Natural killer cell (primary cell): ENCODE results near the gene RABL3. TPM values are rescaled to one million over a fixed set of nuclear protein-coding genes. Genes with fewer than 3 reads are reported as not detected.

Experiments
- ATAC-seq, 3 donors: fragments of 150-1000 bp in 2 of 3; fragments of 200-7000 bp in 1 of 3; cut with Tn5 transposase; 1 replicate in 1 of 3; 2 replicates in 2 of 3; pipeline ENCODE4 v1.10.0; 2021; ENCODE audit warnings: mild to moderate bottlenecking in 2 of 3, moderate library complexity in 2 of 3
- DNase-seq, 2 donors: peaks; one replicate each; pipeline versions ENCODE4 v3.0.0 to v3.0.0-alpha.2; 2013 to 2021; ENCODE audit warnings: mixed read lengths in 1 of 2
- H3K27ac ChIP-seq: one replicate; pipeline ENCODE4 v1.5.1; 2013; ENCODE audit warnings: mild to moderate bottlenecking, low read length
- H3K27me3 ChIP-seq: one replicate; pipeline ENCODE4 v1.6.1; 2013; ENCODE audit warnings: low read length; ENCODE audit not compliant: control insufficient read depth, insufficient read depth
- H3K36me3 ChIP-seq: one replicate; pipeline ENCODE4 v1.6.1; 2013; ENCODE audit warnings: low read length; ENCODE audit not compliant: control insufficient read depth, insufficient read depth
- H3K4me1 ChIP-seq: one replicate; pipeline ENCODE4 v1.6.1; 2013; ENCODE audit warnings: low read length; ENCODE audit not compliant: control insufficient read depth, insufficient read depth
- H3K4me3 ChIP-seq: one replicate; pipeline ENCODE4 v1.5.1; 2013; ENCODE audit warnings: low read length
- H3K9me3 ChIP-seq: one replicate; pipeline ENCODE4 v1.6.1; 2013; ENCODE audit warnings: low read length; ENCODE audit not compliant: control insufficient read depth, insufficient read depth
- H3K27ac Mint-ChIP-seq, 2 donors: one replicate each; pipeline ENCODE4 v1.8.0; 2022; ENCODE audit warnings: mild to moderate bottlenecking in 2 of 2, mixed read lengths in 2 of 2, moderate library complexity in 1 of 2
- H3K27me3 Mint-ChIP-seq, 2 donors: one replicate each; pipeline ENCODE4 v1.8.0; 2022; ENCODE audit warnings: low read depth in 2 of 2, mixed read lengths in 2 of 2
- H3K36me3 Mint-ChIP-seq: one replicate; pipeline ENCODE4 v1.8.0; 2022; ENCODE audit warnings: mixed read lengths
- H3K4me1 Mint-ChIP-seq, 2 donors: one replicate each; pipeline ENCODE4 v1.8.0; 2022; ENCODE audit warnings: mixed read lengths in 2 of 2
- H3K4me3 Mint-ChIP-seq: one replicate; pipeline ENCODE4 v1.8.0; 2022; ENCODE audit warnings: mild to moderate bottlenecking, moderate library complexity, mixed read lengths
- H3K9me3 Mint-ChIP-seq, 2 donors: one replicate each; pipeline ENCODE4 v1.8.0; 2022; ENCODE audit warnings: mixed read lengths in 2 of 2
- CTCF ChIP-seq: fragments of 200-600 bp; IDR thresholded peaks from one replicate; pipeline ENCODE4 v1.8.0; 2022; ENCODE audit warnings: antibody characterized with exemption
- WGBS: methylation state at CpG from one replicate; pipeline ENCODE4 v1.1.7; 2013; ENCODE audit warnings: missing lambda C conversion rate; ENCODE audit not compliant: insufficient coverage; 5-methylcytosine and 5-hydroxymethylcytosine counted together
- intact Hi-C: fragments of 100-400 bp; cut with micrococcal nuclease; formaldehyde crosslinking; loops from one replicate; pipeline ENCODE4 v1.14.2; 2022
- total RNA-seq, 4 donors: library from RNA; stranded (reverse); fragments of 120-200 nt in 1 of 4; gene quantifications; one replicate each; pipeline versions ENCODE4 v1.2.3 to v1.2.4, GENCODE V29; 2013 to 2022

The RABL3 gene
- total RNA-seq, 3 donors from 2014 or later (not counting 1 experiment from before 2014, with no cell fraction given): 11.7 to 18.4 (median 16.7) TPM

GRCh38 chr3:120645083-120645845 is 97.1 kb downstream of the RABL3 start:
- H3K4me1 Mint-ChIP-seq: no peaks in the 10 kb centered on the region
- WGBS: 76% methylated on average over 5 of the region's 5 CpGs
- Histone ChIP-seq H3K4me1 (no peaks in the 10 kb centered on the region), H3K9me3 (no peaks in the 10 kb centered on the region), H3K4me3 (no peak overlapping the region), H3K27ac (no peak overlapping the region), H3K36me3 (no peaks in the 10 kb centered on the region), H3K27me3 (no peaks in the 10 kb centered on the region)
- TF ChIP-seq CTCF: no peak
- DNase-seq (no peak), ATAC-seq (no peak)
- H3K9me3 Mint-ChIP-seq: no peaks in the 10 kb centered on the region
- H3K27me3 Mint-ChIP-seq: no peaks in the 10 kb centered on the region
- no peaks in the 10 kb centered on the region for H3K36me3 Mint-ChIP-seq
- H3K27ac Mint-ChIP-seq: no peak overlapping the region
- no peak overlapping the region for H3K4me3 Mint-ChIP-seq
- intact Hi-C loops: no loop called here

DNA sequence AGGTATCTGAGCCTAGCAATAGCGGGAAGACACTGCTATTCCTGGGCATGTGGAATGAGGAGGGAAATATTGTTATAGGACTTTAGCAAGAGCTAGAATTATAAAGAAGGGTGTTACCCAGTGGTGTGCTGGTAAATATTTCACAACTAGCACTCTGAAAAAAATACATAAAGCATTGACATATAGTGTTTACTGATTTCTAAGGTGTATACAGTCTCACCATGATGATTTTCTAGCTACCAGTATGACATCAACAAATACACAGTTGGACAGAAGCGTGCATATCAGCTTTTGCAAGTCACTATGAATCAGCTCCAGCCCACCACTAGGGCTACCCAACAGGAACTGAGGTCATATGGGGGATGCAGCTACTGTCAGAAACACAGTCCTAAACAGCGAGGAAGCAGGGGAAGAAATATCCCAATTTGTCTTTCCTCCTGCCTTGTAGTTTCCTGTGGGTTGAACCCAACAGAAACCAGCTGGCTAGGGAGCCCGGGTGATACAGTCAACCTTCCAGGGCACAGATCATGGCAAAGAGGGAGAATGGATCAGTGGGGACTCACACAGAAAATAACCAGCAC is 99.9 kb downstream of the RABL3 start:
- Mint-ChIP-seq H3K9me3 (no peaks in the 10 kb centered on the region), H3K27ac (no peak overlapping the region), H3K4me1 (no peaks in the 10 kb centered on the region), H3K36me3 (no peaks in the 10 kb centered on the region), H3K27me3 (no peaks in the 10 kb centered on the region), H3K4me3 (no peak overlapping the region)
- intact Hi-C loops: no loop called here
- ATAC-seq (peak in 2 of 3 donors; percentile 25 to 84), DNase-seq (no peak)
- WGBS: 36% methylated on average over 4 of the region's 4 CpGs
- Histone ChIP-seq H3K4me1 (no peaks in the 10 kb centered on the region), H3K9me3 (no peaks in the 10 kb centered on the region), H3K4me3 (no peak overlapping the region), H3K36me3 (no peaks in the 10 kb centered on the region), H3K27me3 (no peaks in the 10 kb centered on the region), H3K27ac (no peak overlapping the region)
- TF ChIP-seq CTCF: no peak

DNA sequence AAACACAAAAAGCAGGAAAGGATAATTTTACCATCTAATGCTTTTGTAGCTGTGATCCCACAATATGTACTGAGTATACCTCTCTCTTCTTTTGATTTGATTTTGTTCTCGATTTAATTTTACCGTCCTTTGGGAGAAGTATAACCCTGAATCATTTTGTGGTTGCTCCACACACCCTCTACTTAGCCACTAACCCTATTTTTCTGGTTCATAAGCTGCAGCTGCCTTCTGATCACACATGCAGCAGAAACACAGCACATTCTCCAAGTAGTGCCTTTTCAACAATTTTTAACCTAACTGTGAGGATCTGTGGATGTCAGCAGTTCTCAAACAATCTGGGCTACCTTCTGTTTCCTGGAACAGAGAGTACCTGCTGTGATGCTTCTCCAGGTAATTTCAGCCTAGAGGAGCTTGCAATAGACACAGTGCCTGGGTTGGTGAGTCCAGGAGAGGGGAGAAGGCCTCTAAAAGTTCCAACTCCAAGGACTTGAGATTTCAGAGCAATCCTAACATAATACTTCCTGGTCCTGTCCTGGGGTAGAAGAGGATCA is 100.5 kb downstream of the RABL3 start:
- H3K4me3 Mint-ChIP-seq: no peak overlapping the region
- ATAC-seq: no peak
- H3K27ac Mint-ChIP-seq: no peak overlapping the region
- Histone ChIP-seq H3K27ac (no peak overlapping the region), H3K9me3 (no peaks in the 10 kb centered on the region), H3K27me3 (no peaks in the 10 kb centered on the region), H3K4me1 (no peaks in the 10 kb centered on the region), H3K4me3 (no peak overlapping the region), H3K36me3 (no peaks in the 10 kb centered on the region)
- intact Hi-C loops: no loop called here
- DNase-seq: no peak
- no peaks in the 10 kb centered on the region for H3K4me1 Mint-ChIP-seq
- no peaks in the 10 kb centered on the region for H3K27me3 Mint-ChIP-seq
- H3K9me3 Mint-ChIP-seq: no peaks in the 10 kb centered on the region
- TF ChIP-seq CTCF: no peak
- H3K36me3 Mint-ChIP-seq: no peaks in the 10 kb centered on the region
- WGBS: 86% methylated on average over 2 of the region's 2 CpGs
